HL-60/S4 (cell line): ENCODE results near the gene ARHGAP28.
"Not testable (repeated sequence)": the region's sequence is repeated elsewhere in the genome, so short reads cannot be mapped to it uniquely, and the experiment has no call there.

Experiments
- in situ Hi-C: fragments of 300-500 bp; cut with MboI; formaldehyde crosslinking; loops from 2 replicates; pipeline ENCODE4 v1.14.3; 2022; ENCODE audit warnings: low sequenced_read_pairs

The ARHGAP28 gene

DNA sequence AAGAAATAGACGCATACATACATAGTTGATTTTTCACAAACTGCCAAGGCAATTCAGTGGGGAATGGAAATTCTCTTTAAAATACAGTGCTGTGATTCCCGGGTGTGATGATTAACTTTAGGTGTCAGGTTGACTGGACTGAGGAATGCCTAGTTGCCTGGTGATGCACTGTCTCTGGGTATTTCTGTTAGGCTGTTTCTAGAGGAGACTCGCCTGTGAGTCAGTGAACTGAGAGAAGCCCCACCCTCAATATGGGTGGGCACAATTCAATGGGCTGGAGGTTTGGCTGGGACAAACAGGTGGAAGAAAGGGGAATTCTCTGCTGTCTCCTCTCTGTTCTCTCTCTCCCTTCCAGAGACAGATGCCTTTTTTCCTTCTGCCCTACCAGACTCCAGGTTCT lies 187.6 kb downstream of the ARHGAP28 start:
- in situ Hi-C loops = no loop called here

- in situ Hi-C loops = no loop called here
These were observed 190.8 kb downstream of the ARHGAP28 start for GRCh38 chr18:6920099-6920955.

DNA sequence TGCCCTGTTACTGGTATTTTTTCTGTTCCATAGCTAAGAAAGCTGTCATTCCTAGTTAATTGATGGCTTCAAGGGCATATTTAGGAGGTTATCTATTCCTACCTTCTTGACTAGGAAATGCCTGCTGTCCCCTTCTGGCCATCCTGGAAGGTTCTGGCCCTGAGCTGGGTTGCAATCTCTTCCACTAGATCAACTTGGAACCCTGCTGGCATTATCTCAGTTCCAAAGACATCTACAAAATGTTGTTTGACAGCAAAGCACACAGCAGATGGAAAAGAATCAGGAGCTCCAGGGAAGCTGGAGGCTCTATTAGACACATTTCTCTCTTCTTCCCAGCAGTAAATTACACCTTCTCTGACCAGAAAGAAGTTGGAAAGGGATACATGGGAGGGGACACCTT lies 192.1 kb downstream of the ARHGAP28 start:
- in situ Hi-C loops = no loop called here

DNA sequence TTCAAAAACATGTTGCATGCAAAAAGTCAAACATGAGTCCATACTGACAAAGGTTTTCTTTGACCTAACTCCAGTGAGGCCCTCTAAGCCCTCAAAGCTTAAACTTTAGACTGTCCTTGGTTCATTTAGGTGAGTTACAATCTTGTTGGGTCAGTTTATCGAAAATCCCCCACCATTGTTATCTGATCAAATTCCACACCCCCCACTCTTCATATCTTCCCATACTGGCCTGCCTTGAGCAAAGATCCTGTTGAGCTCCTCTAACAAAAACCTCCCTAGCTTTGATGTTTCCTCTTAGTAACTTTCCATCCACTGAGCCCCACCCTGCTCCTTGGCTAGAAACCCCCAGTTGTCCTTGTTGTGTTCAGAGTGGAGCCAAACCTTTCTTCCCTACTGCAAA lies 193.7 kb downstream of the ARHGAP28 start:
- in situ Hi-C loops = no loop called here

- in situ Hi-C loops = no loop called here
These were observed 197.6 kb downstream of the ARHGAP28 start for GRCh38 chr18:6927153-6927552.

DNA sequence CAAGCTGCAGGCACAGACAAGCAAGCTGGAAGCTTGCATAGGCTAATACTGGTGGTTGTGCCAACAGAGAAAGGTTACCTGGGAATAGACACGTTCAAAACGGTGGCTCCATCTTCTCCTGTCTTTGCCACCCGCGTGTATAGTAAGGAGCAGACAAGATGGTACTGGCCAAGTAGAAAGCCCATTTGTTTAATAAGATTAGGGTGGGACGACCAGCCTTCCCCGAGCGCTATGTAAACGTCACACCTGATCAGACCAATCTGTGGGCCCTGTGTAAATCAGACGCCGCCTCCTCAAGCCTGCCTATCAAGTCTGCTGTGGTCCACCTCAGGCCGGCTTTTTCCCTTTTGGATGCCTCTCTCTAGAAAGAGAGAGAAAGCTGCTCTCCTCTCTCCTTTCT lies 198.8 kb downstream of the ARHGAP28 start:
- in situ Hi-C loops = no loop called here

- in situ Hi-C loops = no loop called here
These were observed 200.0 kb downstream of the ARHGAP28 start for GRCh38 chr18:6929370-6930102.

GRCh38 chr18:6934859-6935258 lies 205.3 kb downstream of the ARHGAP28 start:
- in situ Hi-C loops = no loop called here

GRCh38 chr18:6938003-6938402 lies 208.5 kb downstream of the ARHGAP28 start:
- in situ Hi-C loops = no loop called here

GRCh38 chr18:6938403-6938802 lies 208.9 kb downstream of the ARHGAP28 start:
- in situ Hi-C loops = not testable (repeated sequence)

GRCh38 chr18:6939972-6940371 lies 210.5 kb downstream of the ARHGAP28 start:
- in situ Hi-C loops = no loop called here

GRCh38 chr18:6940451-6940850 lies 210.9 kb downstream of the ARHGAP28 start:
- in situ Hi-C loops = no loop called here

DNA sequence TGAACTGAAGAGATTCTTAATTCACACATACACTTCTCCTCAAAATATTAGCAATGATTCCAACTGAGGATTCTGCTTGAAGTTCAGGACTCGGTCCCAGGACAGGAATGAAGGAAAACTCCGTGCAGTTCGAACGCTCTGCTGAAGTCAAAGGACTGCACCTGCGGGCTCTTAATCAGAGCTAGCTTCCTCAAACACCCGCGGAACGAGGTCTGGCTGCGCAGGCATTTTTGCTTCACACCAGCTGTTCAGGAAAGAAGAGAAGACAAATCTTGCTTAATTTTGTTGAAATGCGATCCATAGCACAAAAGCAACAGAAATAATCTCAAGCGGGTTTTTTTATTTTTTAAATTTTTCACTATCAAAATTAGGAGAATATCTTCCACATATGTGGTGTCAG lies 212.5 kb downstream of the ARHGAP28 start:
- in situ Hi-C loops = no loop called here

- in situ Hi-C loops = no loop called here
These were observed 213.2 kb downstream of the ARHGAP28 start for GRCh38 chr18:6942742-6943141.

DNA sequence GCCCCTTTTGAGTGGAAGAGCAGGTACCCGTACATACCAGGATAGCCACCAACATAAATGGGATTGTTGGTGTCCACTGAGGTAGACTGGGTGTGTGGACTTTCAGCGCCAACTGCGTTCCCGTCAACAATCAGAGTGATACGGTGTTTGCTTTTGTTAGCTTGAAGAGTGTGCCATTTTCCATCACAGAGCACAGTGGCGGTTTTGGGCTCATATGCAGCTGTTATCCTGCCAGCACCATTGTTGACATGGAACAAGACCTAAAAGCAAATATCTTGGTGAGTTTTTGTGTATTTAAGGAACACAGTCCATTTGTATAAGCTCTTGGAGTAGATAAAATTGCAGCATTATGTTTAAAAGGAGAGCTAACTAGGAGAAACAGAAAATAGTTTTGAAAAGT lies 213.6 kb downstream of the ARHGAP28 start:
- in situ Hi-C loops = no loop called here

- in situ Hi-C loops = no loop called here
These were observed 218.0 kb downstream of the ARHGAP28 start for GRCh38 chr18:6947338-6948030.

DNA sequence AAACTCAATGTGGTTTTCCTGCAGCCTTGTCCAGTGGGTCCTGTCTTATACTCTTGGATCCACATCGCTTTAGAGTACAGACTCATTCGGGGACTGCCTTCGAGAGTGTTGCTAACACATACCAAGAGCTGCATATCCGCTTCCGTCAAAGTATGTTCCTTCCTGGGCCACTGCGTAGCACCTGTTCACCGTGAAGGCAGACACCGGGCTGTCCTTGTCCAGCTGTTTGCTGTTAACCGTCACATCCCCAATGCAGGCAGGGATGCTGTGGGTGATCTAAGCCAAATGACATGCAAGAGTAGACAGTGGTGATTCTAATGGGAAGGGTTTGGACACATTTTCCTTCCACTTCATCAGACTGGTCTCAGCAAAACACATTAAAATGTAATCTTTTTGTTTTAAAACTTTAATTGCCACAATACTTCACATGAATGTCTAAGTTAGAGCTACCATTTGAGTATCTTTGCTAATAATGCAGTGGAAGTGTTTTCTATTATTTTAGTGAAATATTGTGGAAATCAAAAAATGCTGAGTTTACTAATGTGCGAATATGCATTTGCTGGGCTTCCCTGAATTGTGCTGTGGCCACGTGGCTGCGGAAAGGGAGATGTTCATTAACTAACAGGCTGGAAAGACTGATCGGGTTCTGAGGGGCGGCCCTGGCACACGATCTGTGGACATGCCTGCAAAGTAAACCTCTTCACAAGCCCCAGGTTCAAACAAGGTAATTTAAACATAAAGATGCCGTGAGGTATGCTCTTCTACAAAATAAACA lies 219.0 kb downstream of the ARHGAP28 start:
- in situ Hi-C loops = no loop called here

GRCh38 chr18:6949800-6950586 lies 220.5 kb downstream of the ARHGAP28 start:
- in situ Hi-C loops = no loop called here

- in situ Hi-C loops = no loop called here
These were observed 221.1 kb downstream of the ARHGAP28 start for GRCh38 chr18:6950641-6951040.
